PFSK-1 (cell line): ENCODE data around the gene ANAPC7.

Experiments
- POLR2AphosphoS5 ChIP-seq: IDR thresholded peaks from 2 replicates; pipeline ENCODE4 v1.6.1; 2012; ENCODE audit warnings: low read depth, mild to moderate bottlenecking, control low read depth, low read length, moderate library complexity
- TAF1 ChIP-seq: IDR thresholded peaks from 2 replicates; pipeline ENCODE4 v1.6.1; 2012; ENCODE audit warnings: low read length, control low read depth, borderline replicate concordance; ENCODE audit not compliant: insufficient read depth
- TF ChIP-seq, protein P1 (sequence below), 2 experiments: IDR thresholded peaks; 2 replicates each; pipeline versions ENCODE4 v1.6.1 to v1.8.0; 2011 to 2012; ENCODE audit warnings: low read depth in 2 of 2, low read length in 2 of 2, control low read depth in 1 of 2, inconsistent platforms in 1 of 2, mild to moderate bottlenecking in 1 of 2, moderate library complexity in 1 of 2; ENCODE audit not compliant: insufficient read depth in 1 of 2

DNA sequence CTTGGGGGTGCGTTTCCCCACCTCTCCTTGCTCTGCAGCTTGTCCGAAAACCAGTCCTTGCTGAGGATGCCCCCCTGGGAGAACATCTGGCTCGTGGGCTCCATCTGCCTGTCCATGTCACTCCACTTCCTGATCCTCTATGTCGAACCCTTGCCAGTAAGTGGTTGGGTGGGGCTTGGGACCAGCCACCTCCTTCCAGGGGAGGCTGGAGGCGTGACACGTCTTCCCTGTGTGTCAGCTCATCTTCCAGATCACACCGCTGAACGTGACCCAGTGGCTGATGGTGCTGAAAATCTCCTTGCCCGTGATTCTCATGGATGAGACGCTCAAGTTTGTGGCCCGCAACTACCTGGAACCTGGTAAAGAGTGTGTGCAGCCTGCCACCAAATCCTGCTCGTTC, 57.5 kb downstream of the ANAPC7 start:
- TF ChIP-seq, protein P1, sequence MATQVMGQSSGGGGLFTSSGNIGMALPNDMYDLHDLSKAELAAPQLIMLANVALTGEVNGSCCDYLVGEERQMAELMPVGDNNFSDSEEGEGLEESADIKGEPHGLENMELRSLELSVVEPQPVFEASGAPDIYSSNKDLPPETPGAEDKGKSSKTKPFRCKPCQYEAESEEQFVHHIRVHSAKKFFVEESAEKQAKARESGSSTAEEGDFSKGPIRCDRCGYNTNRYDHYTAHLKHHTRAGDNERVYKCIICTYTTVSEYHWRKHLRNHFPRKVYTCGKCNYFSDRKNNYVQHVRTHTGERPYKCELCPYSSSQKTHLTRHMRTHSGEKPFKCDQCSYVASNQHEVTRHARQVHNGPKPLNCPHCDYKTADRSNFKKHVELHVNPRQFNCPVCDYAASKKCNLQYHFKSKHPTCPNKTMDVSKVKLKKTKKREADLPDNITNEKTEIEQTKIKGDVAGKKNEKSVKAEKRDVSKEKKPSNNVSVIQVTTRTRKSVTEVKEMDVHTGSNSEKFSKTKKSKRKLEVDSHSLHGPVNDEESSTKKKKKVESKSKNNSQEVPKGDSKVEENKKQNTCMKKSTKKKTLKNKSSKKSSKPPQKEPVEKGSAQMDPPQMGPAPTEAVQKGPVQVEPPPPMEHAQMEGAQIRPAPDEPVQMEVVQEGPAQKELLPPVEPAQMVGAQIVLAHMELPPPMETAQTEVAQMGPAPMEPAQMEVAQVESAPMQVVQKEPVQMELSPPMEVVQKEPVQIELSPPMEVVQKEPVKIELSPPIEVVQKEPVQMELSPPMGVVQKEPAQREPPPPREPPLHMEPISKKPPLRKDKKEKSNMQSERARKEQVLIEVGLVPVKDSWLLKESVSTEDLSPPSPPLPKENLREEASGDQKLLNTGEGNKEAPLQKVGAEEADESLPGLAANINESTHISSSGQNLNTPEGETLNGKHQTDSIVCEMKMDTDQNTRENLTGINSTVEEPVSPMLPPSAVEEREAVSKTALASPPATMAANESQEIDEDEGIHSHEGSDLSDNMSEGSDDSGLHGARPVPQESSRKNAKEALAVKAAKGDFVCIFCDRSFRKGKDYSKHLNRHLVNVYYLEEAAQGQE (IDR thresholded peaks at IDR 0.05; ENCODE audit: insufficient read depth in 1 of 2, low read depth in 2 of 2, low read length in 2 of 2): no peak
- TF ChIP-seq TAF1: no peak
- TF ChIP-seq POLR2AphosphoS5: no peak
